Measurements from ENCODE around the gene MUC3A.

- TF ChIP-seq CTCF (IDR thresholded peaks at IDR 0.05) (no peak), POLR2A (IDR thresholded peaks at IDR 0.05) (no peak), POLR2AphosphoS5 (IDR thresholded peaks at IDR 0.05) (no peak), EP300 (IDR thresholded peaks at IDR 0.05) (no peak)
Observed at GRCh38 chr7:100965045-100965722, 15.8 kb downstream of the MUC3A start.
